Activated B cell treated with CpG ODN at 0.5 μM for 24 hours (primary cell): Measurements from ENCODE around the gene PLK5. TPM values are rescaled to one million over a fixed set of nuclear protein-coding genes. Genes with fewer than 3 reads are reported as not detected.

Experiments used
- ATAC-seq: fragments of 200-7000 bp; cut with Tn5 transposase; one replicate; pipeline ENCODE4 v1.10.0; 2021; ENCODE audit warnings: low read depth, mild to moderate bottlenecking, moderate library complexity
- CTCF ChIA-PET: fragments of 350-600 bp; sonication (Branson Sonifier 250); formaldehyde crosslinking; loops from one replicate; lab custom pipeline; 2021; ENCODE audit warnings: antibody characterized with exemption; lab: Charles Lee
- POLR2A ChIA-PET: fragments of 350-600 bp; sonication (Branson Sonifier 250); formaldehyde crosslinking; loops from one replicate; lab custom pipeline; 2021; ENCODE audit warnings: antibody characterized with exemption; lab: Charles Lee
- DNase-seq: peaks from one replicate; pipeline ENCODE4 v3.0.0; 2022
- H3K27ac Mint-ChIP-seq: one replicate; pipeline ENCODE4 v1.8.0; 2020; ENCODE audit warnings: mixed read lengths
- H3K27me3 Mint-ChIP-seq: one replicate; pipeline ENCODE4 v1.8.0; 2021; ENCODE audit warnings: mixed read lengths
- H3K36me3 Mint-ChIP-seq: one replicate; pipeline ENCODE4 v1.8.0; 2021; ENCODE audit warnings: low read depth, mixed read lengths
- H3K4me1 Mint-ChIP-seq: one replicate; pipeline ENCODE4 v1.8.0; 2021; ENCODE audit warnings: mixed read lengths
- H3K4me3 Mint-ChIP-seq: one replicate; pipeline ENCODE4 v1.8.0; 2020; ENCODE audit warnings: mild to moderate bottlenecking, mixed read lengths
- H3K9me3 Mint-ChIP-seq: one replicate; pipeline ENCODE4 v1.8.0; 2020; ENCODE audit warnings: mixed read lengths
- CTCF ChIP-seq: fragments of 200-600 bp; IDR thresholded peaks from one replicate; pipeline ENCODE4 v1.8.0; 2022; ENCODE audit warnings: antibody characterized with exemption, mild to moderate bottlenecking
- intact Hi-C: fragments of 100-400 bp; cut with micrococcal nuclease; formaldehyde crosslinking; loops from one replicate; pipeline ENCODE4 v1.15.1; 2024
- total RNA-seq: library from RNA; stranded (reverse); gene quantifications from 2 replicates; pipeline ENCODE4 v1.2.3, GENCODE V29; 2022

Gene PLK5
- total RNA-seq, 1 donor from 2014 or later, result not detected

GRCh38 chr19:1582201-1582600 is 58.3 kb downstream of the PLK5 start:
- POLR2A ChIA-PET, result interaction anchor here (0.6 kb wide), 1 partner anchor 9 kb away, joined by 7 read pairs; no protein-coding TSS in a partner anchor
- H3K9me3 Mint-ChIP-seq, result no peaks in the 10 kb centered on the region
- no peaks in the 10 kb centered on the region for H3K27me3 Mint-ChIP-seq
- DNase-seq, result no peak
- no peak for TF ChIP-seq CTCF
- H3K4me3 Mint-ChIP-seq, result no peak overlapping the region
- no peak for ATAC-seq
- peaks cover 5% of the 10 kb centered on the region for H3K4me1 Mint-ChIP-seq
- CTCF ChIA-PET, result no interaction called here
- peaks cover 65% of the 10 kb centered on the region for H3K36me3 Mint-ChIP-seq
- no peak overlapping the region for H3K27ac Mint-ChIP-seq
- intact Hi-C loops, result no loop called here

GRCh38 chr19:1584500-1585242 is 60.8 kb downstream of the PLK5 start:
- intact Hi-C loops, result no loop called here
- DNase-seq (no peak), ATAC-seq (no peak)
- Mint-ChIP-seq H3K27me3 (no peaks in the 10 kb centered on the region), H3K4me3 (no peak overlapping the region), H3K4me1 (peaks cover 7% of the 10 kb centered on the region), H3K9me3 (no peaks in the 10 kb centered on the region), H3K27ac (no peak overlapping the region), H3K36me3 (peaks cover 50% of the 10 kb centered on the region)
- POLR2A ChIA-PET, result no interaction called here
- CTCF ChIA-PET, result interaction anchor here (1.0 kb wide), 1 partner anchor 38 kb away, joined by 3 read pairs; no protein-coding TSS in a partner anchor
- TF ChIP-seq CTCF, result no peak

DNA sequence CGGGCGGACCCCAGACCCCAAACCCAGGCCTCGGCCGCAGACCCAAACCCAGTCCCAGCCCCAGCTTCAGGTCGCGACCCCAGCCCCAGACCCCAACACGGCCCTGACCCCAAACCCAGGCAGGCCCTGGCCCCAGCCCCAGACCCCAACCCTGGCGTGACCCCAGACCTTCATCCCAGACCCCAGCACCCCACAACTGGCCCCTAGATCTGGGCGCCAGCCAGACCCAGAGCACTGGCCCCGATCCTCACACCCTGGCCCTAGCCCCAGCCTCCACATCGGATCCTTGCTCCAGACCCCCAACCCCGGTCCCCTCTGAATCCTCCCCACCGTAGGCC is 61.3 kb downstream of the PLK5 start:
- DNase-seq, result no peak
- H3K27me3 Mint-ChIP-seq, result no peaks in the 10 kb centered on the region
- peaks cover 11% of the 10 kb centered on the region for H3K4me1 Mint-ChIP-seq
- POLR2A ChIA-PET, result no interaction called here
- H3K36me3 Mint-ChIP-seq, result peaks cover 45% of the 10 kb centered on the region
- ATAC-seq, result no peak
- intact Hi-C loops, result no loop called here
- no peak for TF ChIP-seq CTCF
- H3K27ac Mint-ChIP-seq, result no peak overlapping the region
- no peak overlapping the region for H3K4me3 Mint-ChIP-seq
- H3K9me3 Mint-ChIP-seq, result no peaks in the 10 kb centered on the region
- CTCF ChIA-PET, result no interaction called here

Other genes with a start within 250 kb of the PLK5 start
- gene FAM174C, start 248.5 kb upstream of the PLK5 start, total RNA-seq, result 47.9 and 52.0 TPM in 2 replicates
- gene EFNA2, start 238.2 kb upstream of the PLK5 start, total RNA-seq, result not detected in 2 replicates
- gene NDUFS7, start 140.2 kb upstream of the PLK5 start, total RNA-seq, result 82.1 and 84.3 TPM in 2 replicates
- 6.9 and 8.8 TPM in 2 replicates for gene GAMT, start 122.5 kb upstream of the PLK5 start, total RNA-seq
- 177 and 195 TPM in 2 replicates for gene DAZAP1, start 116.5 kb upstream of the PLK5 start, total RNA-seq
- gene RPS15, start 85.7 kb upstream of the PLK5 start, total RNA-seq, result 1,788 and 2,029 TPM in 2 replicates
- gene APC2, start 74.0 kb upstream of the PLK5 start, total RNA-seq, result 0.42 and 0.59 TPM in 2 replicates
- gene C19orf25, start 44.9 kb upstream of the PLK5 start, total RNA-seq, result 42.8 and 55.7 TPM in 2 replicates
- gene PCSK4, start 33.7 kb upstream of the PLK5 start, total RNA-seq, result 1.2 and 1.3 TPM in 2 replicates
- 1.1 and 1.5 TPM in 2 replicates for gene REEP6, start 32.9 kb upstream of the PLK5 start, total RNA-seq
- not detected in 2 replicates for gene ADAMTSL5, start 11.1 kb upstream of the PLK5 start, total RNA-seq
- gene MEX3D, start 44.2 kb downstream of the PLK5 start, total RNA-seq, result 2.1 and 2.5 TPM in 2 replicates
- 91.9 and 96.9 TPM in 2 replicates for gene MBD3, start 68.8 kb downstream of the PLK5 start, total RNA-seq
- gene UQCR11, start 81.4 kb downstream of the PLK5 start, total RNA-seq, result 117 and 141 TPM in 2 replicates
- 139 and 143 TPM in 2 replicates for gene TCF3, start 128.5 kb downstream of the PLK5 start, total RNA-seq
- not detected in 2 replicates for gene ONECUT3, start 229.4 kb downstream of the PLK5 start, total RNA-seq